ENCODE results near the gene FRY.

- TF ChIP-seq POLR2A (IDR thresholded peaks at IDR 0.05) = no peak
- no peak for TF ChIP-seq CTCF (IDR thresholded peaks at IDR 0.05 in 8 of 11, conservative IDR thresholded peaks at IDR 0.05 in 3 of 11)
- TF ChIP-seq POLR2AphosphoS5 (IDR thresholded peaks at IDR 0.05) = no peak
These were observed 55.3 kb downstream of the FRY start for GRCh38 chr13:32086791-32087441.
